HEK293 (cell line): Measurements from ENCODE around the gene LBH.

Source experiments
- CTCF ChIA-PET: fragments of 350-600 bp; formaldehyde crosslinking; extraction: SDS; loops from one replicate; lab custom pipeline; 2021; ENCODE audit warnings: antibody characterized with exemption; lab: Yijun Ruan, JAX
- POLR2A ChIA-PET: fragments of 300-600 bp; formaldehyde crosslinking; extraction: SDS; loops from one replicate; lab custom pipeline; 2020; ENCODE audit warnings: antibody characterized with exemption, inconsistent platforms; lab: Yijun Ruan, JAX
- H3K27ac ChIP-seq: fragments of 200-500 bp; sonication (Bioruptor generic); 2 replicates; pipeline ENCODE4 v1.5.1; 2014; ENCODE audit warnings: low read depth, low read length, control low read depth, inconsistent platforms; ENCODE audit errors: extremely low read depth
- H3K36me3 ChIP-seq, 2 experiments: fragments of 200-500 bp in 1 of 2; sonication (Bioruptor generic) in 1 of 2; 1 replicate in 1 of 2; 2 replicates in 1 of 2; pipeline ENCODE4 v1.5.1; 2014 to 2017; ENCODE audit warnings: inconsistent platforms in 2 of 2, low read length in 2 of 2; ENCODE audit not compliant: control insufficient read depth in 2 of 2, insufficient read depth in 1 of 2
- H3K4me1 ChIP-seq: fragments of 200-500 bp; sonication (Bioruptor generic); 2 replicates; pipeline ENCODE4 v1.5.1; 2014; ENCODE audit warnings: mild to moderate bottlenecking, low read length, inconsistent platforms; ENCODE audit not compliant: control insufficient read depth, insufficient read depth
- H3K4me3 ChIP-seq: 2 replicates; pipeline ENCODE4 v1.5.1; 2011; ENCODE audit warnings: low read depth, mild to moderate bottlenecking, control low read depth, low read length, moderate library complexity
- H3K9me3 ChIP-seq: fragments of 200-500 bp; sonication (Bioruptor generic); 2 replicates; pipeline ENCODE4 v1.5.1; 2014; ENCODE audit warnings: low read depth, low read length, inconsistent platforms; ENCODE audit not compliant: control insufficient read depth, insufficient read depth
- GLI4 ChIP-seq: fragments of 450-650 bp; formaldehyde crosslinking; IDR thresholded peaks from 2 replicates; pipeline ENCODE4 v1.5.1; 2016; ENCODE audit warnings: missing biosample characterization, missing genetic modification characterization
- GLIS1 ChIP-seq: fragments of 450-650 bp; formaldehyde crosslinking; IDR thresholded peaks from 2 replicates; pipeline ENCODE4 v1.5.1; 2016; ENCODE audit warnings: missing biosample characterization, missing genetic modification characterization
- KLF7 ChIP-seq: fragments of 450-650 bp; formaldehyde crosslinking; IDR thresholded peaks from 2 replicates; pipeline ENCODE4 v1.5.1; 2016; ENCODE audit warnings: missing biosample characterization, missing genetic modification characterization, borderline replicate concordance
- KLF9 ChIP-seq: fragments of 450-650 bp; formaldehyde crosslinking; IDR thresholded peaks from 2 replicates; pipeline ENCODE4 v1.5.1; 2016; ENCODE audit warnings: missing biosample characterization, missing genetic modification characterization, low read depth
- PRDM6 ChIP-seq: fragments of 450-650 bp; formaldehyde crosslinking; IDR thresholded peaks from 2 replicates; pipeline ENCODE4 v1.5.1; 2017; ENCODE audit warnings: missing biosample characterization, missing genetic modification characterization
- ZNF10 ChIP-seq: fragments of 450-650 bp; formaldehyde crosslinking; IDR thresholded peaks from 2 replicates; pipeline ENCODE4 v1.5.1; 2017; ENCODE audit warnings: missing biosample characterization, missing genetic modification characterization
- ZNF175 ChIP-seq: fragments of 450-650 bp; formaldehyde crosslinking; IDR thresholded peaks from 2 replicates; pipeline ENCODE4 v1.5.1; 2016; ENCODE audit warnings: missing biosample characterization, missing genetic modification characterization
- ZNF184 ChIP-seq: fragments of 450-650 bp; IDR thresholded peaks from 2 replicates; pipeline ENCODE4 v1.5.1; 2018; ENCODE audit warnings: missing biosample characterization, mild to moderate bottlenecking, missing genetic modification characterization
- ZNF214 ChIP-seq: fragments of 450-650 bp; formaldehyde crosslinking; IDR thresholded peaks from 2 replicates; pipeline ENCODE4 v1.5.1; 2017; ENCODE audit warnings: missing biosample characterization, mild to moderate bottlenecking, missing genetic modification characterization, borderline replicate concordance
- ZNF24 ChIP-seq: fragments of 450-650 bp; formaldehyde crosslinking; IDR thresholded peaks from 2 replicates; pipeline ENCODE4 v1.5.1; 2016; ENCODE audit warnings: missing biosample characterization, missing genetic modification characterization
- ZNF544 ChIP-seq: fragments of 450-650 bp; formaldehyde crosslinking; IDR thresholded peaks from 2 replicates; pipeline ENCODE4 v1.5.0; 2017; ENCODE audit warnings: missing biosample characterization, missing genetic modification characterization
- ZNF580 ChIP-seq: fragments of 450-650 bp; formaldehyde crosslinking; IDR thresholded peaks from 2 replicates; pipeline ENCODE4 v1.5.1; 2016; ENCODE audit warnings: missing biosample characterization, missing genetic modification characterization
- ZNF585B ChIP-seq: fragments of 450-650 bp; formaldehyde crosslinking; IDR thresholded peaks from 2 replicates; pipeline ENCODE4 v1.5.1; 2016; ENCODE audit warnings: missing biosample characterization, missing genetic modification characterization
- ZNF596 ChIP-seq: fragments of 450-650 bp; IDR thresholded peaks from 2 replicates; pipeline ENCODE4 v1.5.0; 2018; ENCODE audit warnings: missing biosample characterization, mild to moderate bottlenecking, missing genetic modification characterization, moderate library complexity
- ZNF776 ChIP-seq: fragments of 450-650 bp; formaldehyde crosslinking; IDR thresholded peaks from 2 replicates; pipeline ENCODE4 v1.5.0; 2017; ENCODE audit warnings: missing biosample characterization, missing genetic modification characterization, borderline replicate concordance
- ZNF785 ChIP-seq: fragments of 450-650 bp; formaldehyde crosslinking; IDR thresholded peaks from 2 replicates; pipeline ENCODE4 v1.5.1; 2016; ENCODE audit warnings: missing biosample characterization, missing genetic modification characterization
- TF ChIP-seq, protein P1 (sequence below): fragments of 450-650 bp; formaldehyde crosslinking; IDR thresholded peaks from 2 replicates; pipeline ENCODE4 v1.5.1; 2017; ENCODE audit warnings: missing biosample characterization, missing genetic modification characterization
- TF ChIP-seq, protein P2 (sequence below): fragments of 450-650 bp; formaldehyde crosslinking; IDR thresholded peaks from 2 replicates; pipeline ENCODE4 v1.5.1; 2016; ENCODE audit warnings: missing biosample characterization, missing genetic modification characterization
- TF ChIP-seq, protein P3 (sequence below): fragments of 450-650 bp; formaldehyde crosslinking; IDR thresholded peaks from 2 replicates; pipeline ENCODE4 v1.5.1; 2016; ENCODE audit warnings: missing biosample characterization, missing genetic modification characterization

Gene LBH

GRCh38 chr2:30194421-30194820 is 36.9 kb upstream of the LBH start:
- no peaks in the 10 kb centered on the region for H3K4me1 ChIP-seq
- CTCF ChIA-PET = no interaction called here
- TF ChIP-seq, protein P1, sequence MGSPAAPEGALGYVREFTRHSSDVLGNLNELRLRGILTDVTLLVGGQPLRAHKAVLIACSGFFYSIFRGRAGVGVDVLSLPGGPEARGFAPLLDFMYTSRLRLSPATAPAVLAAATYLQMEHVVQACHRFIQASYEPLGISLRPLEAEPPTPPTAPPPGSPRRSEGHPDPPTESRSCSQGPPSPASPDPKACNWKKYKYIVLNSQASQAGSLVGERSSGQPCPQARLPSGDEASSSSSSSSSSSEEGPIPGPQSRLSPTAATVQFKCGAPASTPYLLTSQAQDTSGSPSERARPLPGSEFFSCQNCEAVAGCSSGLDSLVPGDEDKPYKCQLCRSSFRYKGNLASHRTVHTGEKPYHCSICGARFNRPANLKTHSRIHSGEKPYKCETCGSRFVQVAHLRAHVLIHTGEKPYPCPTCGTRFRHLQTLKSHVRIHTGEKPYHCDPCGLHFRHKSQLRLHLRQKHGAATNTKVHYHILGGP (tag by site-specific recombination) = no peak
- TF ChIP-seq ZNF585B (tag by site-specific recombination) = no peak
- no peak for TF ChIP-seq ZNF175
- TF ChIP-seq ZNF580 (tag by site-specific recombination) = no peak
- TF ChIP-seq ZNF24 = no peak
- no peak for TF ChIP-seq ZNF776 (tag by site-specific recombination)
- no peak for TF ChIP-seq ZNF596 (tag by site-specific recombination)
- TF ChIP-seq PRDM6 (tag by site-specific recombination) = no peak
- TF ChIP-seq GLI4 (tag by site-specific recombination) = no peak
- TF ChIP-seq, protein P2, sequence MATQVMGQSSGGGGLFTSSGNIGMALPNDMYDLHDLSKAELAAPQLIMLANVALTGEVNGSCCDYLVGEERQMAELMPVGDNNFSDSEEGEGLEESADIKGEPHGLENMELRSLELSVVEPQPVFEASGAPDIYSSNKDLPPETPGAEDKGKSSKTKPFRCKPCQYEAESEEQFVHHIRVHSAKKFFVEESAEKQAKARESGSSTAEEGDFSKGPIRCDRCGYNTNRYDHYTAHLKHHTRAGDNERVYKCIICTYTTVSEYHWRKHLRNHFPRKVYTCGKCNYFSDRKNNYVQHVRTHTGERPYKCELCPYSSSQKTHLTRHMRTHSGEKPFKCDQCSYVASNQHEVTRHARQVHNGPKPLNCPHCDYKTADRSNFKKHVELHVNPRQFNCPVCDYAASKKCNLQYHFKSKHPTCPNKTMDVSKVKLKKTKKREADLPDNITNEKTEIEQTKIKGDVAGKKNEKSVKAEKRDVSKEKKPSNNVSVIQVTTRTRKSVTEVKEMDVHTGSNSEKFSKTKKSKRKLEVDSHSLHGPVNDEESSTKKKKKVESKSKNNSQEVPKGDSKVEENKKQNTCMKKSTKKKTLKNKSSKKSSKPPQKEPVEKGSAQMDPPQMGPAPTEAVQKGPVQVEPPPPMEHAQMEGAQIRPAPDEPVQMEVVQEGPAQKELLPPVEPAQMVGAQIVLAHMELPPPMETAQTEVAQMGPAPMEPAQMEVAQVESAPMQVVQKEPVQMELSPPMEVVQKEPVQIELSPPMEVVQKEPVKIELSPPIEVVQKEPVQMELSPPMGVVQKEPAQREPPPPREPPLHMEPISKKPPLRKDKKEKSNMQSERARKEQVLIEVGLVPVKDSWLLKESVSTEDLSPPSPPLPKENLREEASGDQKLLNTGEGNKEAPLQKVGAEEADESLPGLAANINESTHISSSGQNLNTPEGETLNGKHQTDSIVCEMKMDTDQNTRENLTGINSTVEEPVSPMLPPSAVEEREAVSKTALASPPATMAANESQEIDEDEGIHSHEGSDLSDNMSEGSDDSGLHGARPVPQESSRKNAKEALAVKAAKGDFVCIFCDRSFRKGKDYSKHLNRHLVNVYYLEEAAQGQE = no peak
- no peak for TF ChIP-seq ZNF214 (tag by site-specific recombination)
- TF ChIP-seq, all 188 proteins: peak for 0
- Histone ChIP-seq H3K36me3 (no peaks in the 10 kb centered on the region), H3K27ac (no peak overlapping the region), H3K9me3 (no peaks in the 10 kb centered on the region), H3K4me3 (no peak overlapping the region)
- POLR2A ChIA-PET = no interaction called here

- Histone ChIP-seq H3K36me3 (no peaks in the 10 kb centered on the region), H3K4me1 (no peaks in the 10 kb centered on the region), H3K4me3 (no peak overlapping the region), H3K9me3 (no peaks in the 10 kb centered on the region), H3K27ac (no peak overlapping the region)
- ChIA-PET POLR2A (no interaction called here), CTCF (interaction anchor here (1.6 kb wide), 1 partner anchor 516 kb away, joined by 5 read pairs; no protein-coding TSS in a partner anchor)
- TF ChIP-seq KLF9 (tag by site-specific recombination) (no peak), ZNF785 (tag by site-specific recombination) (no peak), KLF7 (no peak), GLIS1 (tag by site-specific recombination) (no peak), ZNF544 (tag by site-specific recombination) (no peak), ZNF10 (tag by site-specific recombination) (no peak), ZNF184 (tag by site-specific recombination) (no peak)
- TF ChIP-seq, protein P3, sequence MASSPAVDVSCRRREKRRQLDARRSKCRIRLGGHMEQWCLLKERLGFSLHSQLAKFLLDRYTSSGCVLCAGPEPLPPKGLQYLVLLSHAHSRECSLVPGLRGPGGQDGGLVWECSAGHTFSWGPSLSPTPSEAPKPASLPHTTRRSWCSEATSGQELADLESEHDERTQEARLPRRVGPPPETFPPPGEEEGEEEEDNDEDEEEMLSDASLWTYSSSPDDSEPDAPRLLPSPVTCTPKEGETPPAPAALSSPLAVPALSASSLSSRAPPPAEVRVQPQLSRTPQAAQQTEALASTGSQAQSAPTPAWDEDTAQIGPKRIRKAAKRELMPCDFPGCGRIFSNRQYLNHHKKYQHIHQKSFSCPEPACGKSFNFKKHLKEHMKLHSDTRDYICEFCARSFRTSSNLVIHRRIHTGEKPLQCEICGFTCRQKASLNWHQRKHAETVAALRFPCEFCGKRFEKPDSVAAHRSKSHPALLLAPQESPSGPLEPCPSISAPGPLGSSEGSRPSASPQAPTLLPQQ = no peak
Observed at GRCh38 chr2:30195016-30195415, 36.3 kb upstream of the LBH start.
